OCI-LY3 (cell line): ENCODE results near the gene RABL2A.
"Not testable (repeated sequence)": the region's sequence is repeated elsewhere in the genome, so short reads cannot be mapped to it uniquely, and the experiment has no call there.

Source experiments
- EZH2phosphoT487 ChIP-seq: fragments of 200-600 bp; shearing (Covaris generic); IDR thresholded peaks from 2 replicates; pipeline ENCODE4 v1.6.1; 2018; ENCODE audit warnings: antibody characterized with exemption, mixed run types, low read depth
- TF ChIP-seq, protein P1 (sequence below): fragments of 200-600, 300-600 bp; sonication (generic); IDR thresholded peaks from 2 replicates; pipeline ENCODE4 v1.5.1; 2014; ENCODE audit warnings: antibody characterized with exemption, low read length, low read depth

DNA sequence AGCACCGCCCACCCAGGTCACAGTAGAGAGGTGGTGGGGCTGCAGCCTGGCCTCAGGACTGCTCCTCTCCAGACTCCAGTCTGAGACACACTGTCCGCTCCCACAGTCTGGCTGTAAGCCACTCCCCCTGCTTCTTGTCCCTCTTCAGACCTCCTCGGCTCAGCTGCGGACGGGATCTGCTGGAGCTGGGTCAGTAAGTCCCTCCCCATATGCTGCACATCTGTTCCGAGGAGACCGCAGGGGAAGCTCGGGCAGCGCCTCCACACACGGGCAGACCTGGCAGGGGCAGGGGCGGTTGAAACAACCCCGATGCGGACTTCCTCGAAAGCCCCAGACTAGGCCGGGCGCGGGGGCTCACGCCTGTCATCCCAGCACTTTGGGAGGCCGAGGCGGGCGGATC, 41.9 kb downstream of the RABL2A start:
- TF ChIP-seq, protein P1, sequence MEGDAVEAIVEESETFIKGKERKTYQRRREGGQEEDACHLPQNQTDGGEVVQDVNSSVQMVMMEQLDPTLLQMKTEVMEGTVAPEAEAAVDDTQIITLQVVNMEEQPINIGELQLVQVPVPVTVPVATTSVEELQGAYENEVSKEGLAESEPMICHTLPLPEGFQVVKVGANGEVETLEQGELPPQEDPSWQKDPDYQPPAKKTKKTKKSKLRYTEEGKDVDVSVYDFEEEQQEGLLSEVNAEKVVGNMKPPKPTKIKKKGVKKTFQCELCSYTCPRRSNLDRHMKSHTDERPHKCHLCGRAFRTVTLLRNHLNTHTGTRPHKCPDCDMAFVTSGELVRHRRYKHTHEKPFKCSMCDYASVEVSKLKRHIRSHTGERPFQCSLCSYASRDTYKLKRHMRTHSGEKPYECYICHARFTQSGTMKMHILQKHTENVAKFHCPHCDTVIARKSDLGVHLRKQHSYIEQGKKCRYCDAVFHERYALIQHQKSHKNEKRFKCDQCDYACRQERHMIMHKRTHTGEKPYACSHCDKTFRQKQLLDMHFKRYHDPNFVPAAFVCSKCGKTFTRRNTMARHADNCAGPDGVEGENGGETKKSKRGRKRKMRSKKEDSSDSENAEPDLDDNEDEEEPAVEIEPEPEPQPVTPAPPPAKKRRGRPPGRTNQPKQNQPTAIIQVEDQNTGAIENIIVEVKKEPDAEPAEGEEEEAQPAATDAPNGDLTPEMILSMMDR: not testable (repeated sequence)
- not testable (repeated sequence) for TF ChIP-seq EZH2phosphoT487
